Endothelial cell of umbilical vein (primary cell): ENCODE results near the gene ANKLE2. TPM values are rescaled to one million over a fixed set of nuclear protein-coding genes. Genes with fewer than 3 reads are reported as not detected.

Source experiments
- BruUV-seq: library from RNA; stranded (reverse); fragments of 400-500 nt; replicated peaks from 2 replicates; lab custom pipeline; 2021; lab: Mats Ljungman, UMichigan
- CTCF ChIA-PET: fragments of 300-600, 350-600 bp; sonication (Branson Sonifier 250); formaldehyde crosslinking; loops from one replicate; lab custom pipeline; 2021; ENCODE audit warnings: antibody characterized with exemption, inconsistent platforms; lab: Charles Lee
- POLR2A ChIA-PET: fragments of 300-600, 350-600 bp; sonication (Branson Sonifier 250); formaldehyde crosslinking; loops from one replicate; lab custom pipeline; 2021; ENCODE audit warnings: antibody characterized with exemption, inconsistent platforms; lab: Charles Lee
- DNase-seq: peaks from one replicate; pipeline ENCODE4 v3.0.0-alpha.2; 2011; ENCODE audit warnings: low read depth, low spot score
- FAIRE-seq: peaks from 2 replicates; lab custom pipeline; 2011; peaks lifted over from hg19 to GRCh38; lab: Jason Lieb, UNC
- H2AFZ ChIP-seq: 2 replicates; pipeline ENCODE4 v1.6.0; 2012; ENCODE audit warnings: low read depth, low read length, control low read depth, inconsistent platforms
- H3K27ac ChIP-seq: 2 replicates; pipeline ENCODE4 v1.5.1; 2011; ENCODE audit warnings: low read depth, mild to moderate bottlenecking, control low read depth, low read length, moderate library complexity; ENCODE audit not compliant: insufficient read depth
- H3K27me3 ChIP-seq, 2 experiments: 2 replicates each; pipeline versions ENCODE4 v1.6.0 to v1.6.1; 2011; ENCODE audit warnings: low read length in 2 of 2, mixed read lengths in 1 of 2; ENCODE audit not compliant: control insufficient read depth in 2 of 2, insufficient read depth in 2 of 2
- H3K36me3 ChIP-seq, 2 experiments: 2 replicates in 1 of 2; 3 replicates in 1 of 2; pipeline ENCODE4 v1.5.1; 2011; ENCODE audit warnings: low read length in 2 of 2, mild to moderate bottlenecking in 1 of 2, moderate library complexity in 1 of 2; ENCODE audit not compliant: control insufficient read depth in 2 of 2, insufficient read depth in 2 of 2; ENCODE audit errors: extremely low read depth in 1 of 2
- H3K4me1 ChIP-seq: 3 replicates; pipeline ENCODE4 v1.5.1; 2011; ENCODE audit warnings: mild to moderate bottlenecking, low read length; ENCODE audit not compliant: control insufficient read depth, insufficient read depth; ENCODE audit errors: extremely low read depth
- H3K4me2 ChIP-seq: 2 replicates; pipeline ENCODE4 v1.6.1; 2011; ENCODE audit warnings: low read length, control low read depth, mixed read lengths; ENCODE audit not compliant: insufficient read depth
- H3K4me3 ChIP-seq, 3 experiments: fragments of 200-600 bp in 1 of 3; sonication (generic), shearing (Covaris generic) in 1 of 3; replicated peaks in 1 of 3; 2 replicates each; pipeline ENCODE4 v1.5.1; 2011 to 2016; ENCODE audit warnings: control low read depth in 3 of 3, low read length in 3 of 3, mild to moderate bottlenecking in 2 of 3, inconsistent platforms in 1 of 3, low read depth in 1 of 3, moderate library complexity in 1 of 3; ENCODE audit not compliant: insufficient read depth in 1 of 3
- H3K79me2 ChIP-seq: 2 replicates; pipeline ENCODE4 v1.6.0; 2012; ENCODE audit warnings: low read length, inconsistent platforms; ENCODE audit not compliant: control insufficient read depth, insufficient read depth
- H3K9ac ChIP-seq: replicated peaks from 2 replicates; pipeline ENCODE3; 2011; ENCODE audit warnings: low read length, control low read depth; ENCODE audit not compliant: insufficient read depth; ENCODE audit errors: extremely low read depth
- H3K9me1 ChIP-seq: replicated peaks from 3 replicates; pipeline ENCODE4 v1.6.0; 2011; ENCODE audit warnings: mild to moderate bottlenecking, low read length; ENCODE audit not compliant: control insufficient read depth, insufficient read depth; ENCODE audit errors: extremely low read depth
- H3K9me3 ChIP-seq: replicated peaks from 2 replicates; pipeline ENCODE4 v1.5.1; 2012; ENCODE audit warnings: low read length, inconsistent platforms; ENCODE audit not compliant: control insufficient read depth, insufficient read depth
- H4K20me1 ChIP-seq: replicated peaks from 2 replicates; pipeline ENCODE3; 2011; ENCODE audit warnings: mild to moderate bottlenecking, low read length; ENCODE audit not compliant: control insufficient read depth, insufficient read depth; ENCODE audit errors: extremely low read depth
- EZH2 ChIP-seq: IDR thresholded peaks from 2 replicates; pipeline ENCODE4 v1.6.1; 2012; ENCODE audit warnings: borderline replicate concordance, low read depth, mild to moderate bottlenecking, moderate library complexity, low read length, inconsistent platforms; ENCODE audit not compliant: severe bottlenecking
- FOS ChIP-seq: IDR thresholded peaks from 2 replicates; pipeline ENCODE4 v1.6.1; 2011; ENCODE audit warnings: mild to moderate bottlenecking, low read length, moderate library complexity, borderline replicate concordance; ENCODE audit not compliant: insufficient read depth
- GATA2 ChIP-seq: IDR thresholded peaks from 2 replicates; pipeline ENCODE4 v1.7.0; 2011; ENCODE audit warnings: low read depth, mild to moderate bottlenecking, moderate library complexity, mixed read lengths, low read length; ENCODE audit not compliant: insufficient read length, insufficient read depth
- JUN ChIP-seq: IDR thresholded peaks from 2 replicates; pipeline ENCODE4 v1.6.1; 2011; ENCODE audit warnings: borderline replicate concordance, low read depth; ENCODE audit not compliant: insufficient read length, insufficient read depth
- MYC ChIP-seq: IDR thresholded peaks from one replicate; pipeline ENCODE4 v1.6.1; 2011; ENCODE audit warnings: mild to moderate bottlenecking, low read depth, low read length
- POLR2A ChIP-seq: IDR thresholded peaks from 2 replicates; pipeline ENCODE4 v1.6.1; 2012; ENCODE audit warnings: low read depth, mild to moderate bottlenecking, control low read depth, low read length
- POLR2AphosphoS5 ChIP-seq: IDR thresholded peaks from 2 replicates; pipeline ENCODE4 v1.6.1; 2012; ENCODE audit warnings: low read depth, mild to moderate bottlenecking, control low read depth, low read length, moderate library complexity; ENCODE audit not compliant: insufficient read depth
- dilution Hi-C: fragments of 300-500 bp; cut with MboI; formaldehyde crosslinking; loops from one replicate; pipeline ENCODE4 v1.15.0; 2019; ENCODE audit warnings: low sequenced_read_pairs; ENCODE audit not compliant: extremely low pct_ligation_motif_present
- intact Hi-C: fragments of 100-400 bp; cut with micrococcal nuclease; formaldehyde crosslinking; loops from one replicate; pipeline ENCODE4 v1.10.0; 2022
- polyA plus RNA-seq, 4 experiments: library from polyadenylated mRNA; depleted of rRNA in 3 of 4; stranded (reverse) in 3 of 4; unstranded in 1 of 4; fragments of >200 nt; gene quantifications; 2 replicates each; pipeline versions ENCODE4 v1.2.1 to v1.2.3, GENCODE V29; 2011 to 2012; ENCODE audit warnings: missing spikeins in 1 of 4
- total RNA-seq: library from RNA; stranded (reverse); gene quantifications from 2 replicates; pipeline ENCODE4 v1.2.3, GENCODE V29; 2021
- TF ChIP-seq, protein P1 (sequence below): IDR thresholded peaks from 2 replicates; pipeline ENCODE4 v1.6.1; 2011; ENCODE audit not compliant: insufficient read depth, insufficient read length
- TF ChIP-seq, protein P2 (sequence below), 2 donors: IDR thresholded peaks; 1 replicate in 1 of 2; 2 replicates in 1 of 2; pipeline ENCODE4 v1.5.1; 2011; ENCODE audit warnings: low read length in 2 of 2, mild to moderate bottlenecking in 2 of 2, moderate library complexity in 2 of 2, control low read depth in 1 of 2, inconsistent platforms in 1 of 2, low read depth in 1 of 2; ENCODE audit not compliant: insufficient read depth in 1 of 2; ENCODE audit errors: extremely low read depth in 1 of 2

Gene ANKLE2
- total and polyA plus RNA-seq, 2 donors (not counting 3 experiments of a cell fraction or from before 2014, with no cell fraction given), result 75.8 to 112 TPM

DNA sequence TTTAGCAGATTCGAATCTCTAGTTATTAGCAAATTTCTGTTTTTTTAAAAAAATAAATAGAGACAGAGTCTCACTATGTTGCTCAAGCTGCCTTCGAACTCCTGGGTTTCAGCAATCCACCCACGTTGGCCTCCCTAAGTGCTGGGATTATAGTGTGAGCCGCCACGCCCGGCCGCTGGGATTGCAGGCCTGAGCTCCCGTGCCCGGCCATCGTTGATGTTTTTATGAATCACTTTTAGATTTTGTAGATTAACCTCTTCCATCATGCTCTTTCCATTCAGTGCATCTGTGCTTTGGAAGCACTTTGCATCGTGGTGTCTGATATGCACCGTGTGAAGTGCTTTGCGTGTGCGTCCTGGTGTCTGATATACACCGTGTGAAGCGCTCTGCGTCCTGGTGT, 30.1 kb downstream of the ANKLE2 start:
- H3K27me3 ChIP-seq, result no peaks in the 10 kb centered on the region
- TF ChIP-seq JUN (no peak), MYC (no peak), POLR2A (no peak), POLR2AphosphoS5 (no peak), GATA2 (no peak), FOS (no peak), EZH2 (no peak)
- TF ChIP-seq, protein P1, sequence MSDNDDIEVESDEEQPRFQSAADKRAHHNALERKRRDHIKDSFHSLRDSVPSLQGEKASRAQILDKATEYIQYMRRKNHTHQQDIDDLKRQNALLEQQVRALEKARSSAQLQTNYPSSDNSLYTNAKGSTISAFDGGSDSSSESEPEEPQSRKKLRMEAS, result no peak
- TF ChIP-seq, protein P2, sequence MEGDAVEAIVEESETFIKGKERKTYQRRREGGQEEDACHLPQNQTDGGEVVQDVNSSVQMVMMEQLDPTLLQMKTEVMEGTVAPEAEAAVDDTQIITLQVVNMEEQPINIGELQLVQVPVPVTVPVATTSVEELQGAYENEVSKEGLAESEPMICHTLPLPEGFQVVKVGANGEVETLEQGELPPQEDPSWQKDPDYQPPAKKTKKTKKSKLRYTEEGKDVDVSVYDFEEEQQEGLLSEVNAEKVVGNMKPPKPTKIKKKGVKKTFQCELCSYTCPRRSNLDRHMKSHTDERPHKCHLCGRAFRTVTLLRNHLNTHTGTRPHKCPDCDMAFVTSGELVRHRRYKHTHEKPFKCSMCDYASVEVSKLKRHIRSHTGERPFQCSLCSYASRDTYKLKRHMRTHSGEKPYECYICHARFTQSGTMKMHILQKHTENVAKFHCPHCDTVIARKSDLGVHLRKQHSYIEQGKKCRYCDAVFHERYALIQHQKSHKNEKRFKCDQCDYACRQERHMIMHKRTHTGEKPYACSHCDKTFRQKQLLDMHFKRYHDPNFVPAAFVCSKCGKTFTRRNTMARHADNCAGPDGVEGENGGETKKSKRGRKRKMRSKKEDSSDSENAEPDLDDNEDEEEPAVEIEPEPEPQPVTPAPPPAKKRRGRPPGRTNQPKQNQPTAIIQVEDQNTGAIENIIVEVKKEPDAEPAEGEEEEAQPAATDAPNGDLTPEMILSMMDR (IDR thresholded peaks at IDR 0.05; ENCODE audit: extremely low read depth in 1 of 2, insufficient read depth in 1 of 2, low read depth in 1 of 2, low read length in 2 of 2), result no peak
- peaks cover 6% of the 10 kb centered on the region for H3K79me2 ChIP-seq
- no peak overlapping the region for H3K27ac ChIP-seq
- DNase-seq, result no peak
- H2AFZ ChIP-seq, result no peak overlapping the region
- BruUV-seq, result no TSS peak
- H3K4me3 ChIP-seq, result no peak overlapping the region
- dilution Hi-C loops, result no loop called here
- no peak overlapping the region for H3K4me2 ChIP-seq
- peaks cover 29 to 53% of the 10 kb centered on the region in 2 experiments for H3K36me3 ChIP-seq
- no peak for FAIRE-seq
- no peaks in the 10 kb centered on the region for H4K20me1 ChIP-seq
- intact Hi-C loops, result no loop called here
- no peaks in the 10 kb centered on the region for H3K9me1 ChIP-seq
- no peaks in the 10 kb centered on the region for H3K9me3 ChIP-seq
- ChIA-PET CTCF (interaction anchor here (1.0 kb wide), 1 partner anchor 18 kb away, joined by 3 read pairs; no protein-coding TSS in a partner anchor), POLR2A (no interaction called here)
- H3K4me1 ChIP-seq, result no peaks in the 10 kb centered on the region
- no peak overlapping the region for H3K9ac ChIP-seq
